ENCODE measurements around the gene LARGE1.

Gene LARGE1

GRCh38 chr22:33817512-33818127 lies 102.7 kb downstream of the LARGE1 start:
- DNase-seq (ENCODE audit: low read depth): no peak

DNA sequence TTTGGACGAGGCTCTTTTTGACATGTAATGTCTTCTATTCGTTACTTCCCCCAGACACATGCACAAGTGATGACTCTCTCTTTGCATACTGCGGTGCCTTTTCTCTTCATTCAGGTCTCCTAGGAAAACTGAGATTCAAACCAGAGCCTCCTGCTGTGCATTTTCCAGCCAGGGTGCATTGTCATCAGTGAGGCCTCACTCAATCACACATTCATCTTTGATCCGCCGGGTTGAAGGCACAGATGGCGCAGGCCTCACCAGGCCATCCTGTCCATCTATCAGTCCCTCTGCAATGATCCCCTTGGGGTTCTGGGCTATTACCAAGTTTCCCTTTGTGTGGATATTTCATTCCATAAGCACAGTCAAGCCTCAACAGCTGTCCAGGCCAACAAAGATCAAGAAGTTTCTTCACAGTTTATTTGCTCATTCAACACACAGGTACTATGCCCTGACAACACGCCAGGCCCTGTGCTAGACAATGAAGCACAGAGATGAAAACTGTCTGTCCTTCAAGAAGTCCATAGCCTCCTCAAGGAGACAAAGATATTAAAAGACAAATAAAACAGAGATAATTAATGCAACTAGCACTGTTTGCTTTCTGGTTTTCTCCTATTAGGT lies 107.8 kb downstream of the LARGE1 start:
- no peak for DNase-seq (ENCODE audit: low read depth)

- DNase-seq (ENCODE audit: low read depth): no peak
Observed at GRCh38 chr22:33811686-33812085, 108.6 kb downstream of the LARGE1 start.

DNA sequence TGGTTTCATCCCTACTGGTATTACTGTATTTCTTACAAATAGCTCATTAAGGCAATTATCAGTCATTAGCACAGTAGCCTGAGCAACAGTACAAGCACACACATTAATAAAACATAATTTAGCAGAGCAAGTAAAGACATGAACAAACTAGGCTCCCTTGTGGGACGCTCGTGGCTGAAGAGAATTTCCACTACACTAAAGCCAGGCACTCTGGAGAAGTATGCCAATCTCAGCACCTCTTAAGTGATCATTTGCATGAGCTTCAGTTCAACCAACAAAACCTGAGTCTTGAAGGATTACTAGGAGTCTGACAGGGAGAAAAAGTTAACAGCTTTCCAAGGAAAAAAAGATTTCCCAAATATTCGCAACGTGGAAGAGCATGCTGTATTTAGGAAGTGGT lies 109.1 kb downstream of the LARGE1 start:
- DNase-seq (ENCODE audit: low read depth): no peak

- no peak for DNase-seq (ENCODE audit: low read depth)
Observed at GRCh38 chr22:33807470-33807869, 112.8 kb downstream of the LARGE1 start.

GRCh38 chr22:33806191-33806590 lies 114.1 kb downstream of the LARGE1 start:
- DNase-seq (ENCODE audit: low read depth): no peak

DNA sequence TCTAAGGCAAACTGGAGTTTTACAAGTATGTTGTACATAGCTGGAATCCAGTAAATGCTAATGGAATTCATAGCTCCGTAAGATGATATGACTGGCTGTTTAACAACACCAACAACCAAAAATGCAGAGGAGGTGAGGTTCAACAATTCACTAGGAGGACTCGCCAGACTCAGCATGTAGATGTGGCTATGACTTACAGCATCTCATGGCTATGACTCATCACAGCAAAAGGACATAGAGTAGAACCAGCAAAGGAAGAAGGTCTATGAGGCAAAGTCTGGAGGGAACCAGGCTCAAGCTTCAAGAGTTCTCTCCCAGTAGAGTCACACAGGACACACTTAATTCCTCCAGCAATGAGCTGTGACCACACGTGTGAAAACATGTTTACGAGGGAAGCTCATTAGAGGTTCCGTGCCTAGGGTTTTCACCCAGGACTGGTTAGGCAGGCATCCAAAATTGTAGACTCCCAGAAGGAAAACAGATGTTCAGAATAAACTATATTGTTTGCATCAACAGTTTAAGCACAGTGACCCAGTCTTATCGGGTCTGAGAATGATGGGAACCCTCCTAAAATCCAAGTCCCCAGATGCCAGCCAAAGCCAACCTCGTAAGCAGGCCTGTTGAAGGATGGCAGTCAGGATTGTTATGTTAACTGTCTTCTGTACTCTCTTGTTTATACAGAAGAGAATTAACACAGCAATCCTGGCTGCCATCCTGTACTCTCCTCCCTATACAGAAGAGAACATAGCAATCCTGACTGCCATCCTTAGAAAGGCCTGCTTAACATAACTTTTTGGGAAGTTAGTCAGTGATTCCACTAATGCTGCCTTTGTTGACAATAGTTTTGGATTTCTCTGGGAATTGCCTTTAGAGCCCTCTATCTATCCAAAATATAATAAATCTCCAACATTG lies 116.6 kb downstream of the LARGE1 start:
- no peak for DNase-seq (ENCODE audit: low read depth)

- DNase-seq (ENCODE audit: low read depth): no peak
Observed at GRCh38 chr22:33798401-33798800, 121.9 kb downstream of the LARGE1 start.

- DNase-seq (ENCODE audit: low read depth): no peak
Observed at GRCh38 chr22:33796494-33796893, 123.8 kb downstream of the LARGE1 start.

GRCh38 chr22:33793475-33793874 lies 126.8 kb downstream of the LARGE1 start:
- no peak for DNase-seq (ENCODE audit: low read depth)

GRCh38 chr22:33792832-33793231 lies 127.4 kb downstream of the LARGE1 start:
- DNase-seq (ENCODE audit: low read depth): no peak

- no peak for DNase-seq (ENCODE audit: low read depth)
Observed at GRCh38 chr22:33789690-33790253, 130.5 kb downstream of the LARGE1 start.

DNA sequence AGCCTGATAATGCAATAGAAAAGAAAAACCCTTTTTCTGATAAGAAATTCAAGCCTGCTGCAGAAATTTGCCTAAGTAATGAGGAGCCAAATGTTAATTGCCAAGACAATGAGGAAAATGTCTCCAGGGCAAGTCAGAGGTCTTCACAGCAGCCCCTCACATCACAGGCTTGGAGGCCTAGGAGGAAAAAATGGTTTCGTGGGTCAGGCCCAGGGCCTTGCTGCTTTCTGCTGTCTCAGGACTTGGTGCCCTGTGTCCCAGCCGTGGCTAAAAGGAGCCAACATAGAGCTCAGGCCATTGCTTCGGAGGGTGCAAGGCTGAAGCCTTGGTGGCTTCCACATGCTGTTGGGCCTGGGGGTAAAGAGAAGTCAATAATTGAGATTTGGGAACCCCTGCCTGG lies 131.3 kb downstream of the LARGE1 start:
- DNase-seq (ENCODE audit: low read depth): no peak

DNA sequence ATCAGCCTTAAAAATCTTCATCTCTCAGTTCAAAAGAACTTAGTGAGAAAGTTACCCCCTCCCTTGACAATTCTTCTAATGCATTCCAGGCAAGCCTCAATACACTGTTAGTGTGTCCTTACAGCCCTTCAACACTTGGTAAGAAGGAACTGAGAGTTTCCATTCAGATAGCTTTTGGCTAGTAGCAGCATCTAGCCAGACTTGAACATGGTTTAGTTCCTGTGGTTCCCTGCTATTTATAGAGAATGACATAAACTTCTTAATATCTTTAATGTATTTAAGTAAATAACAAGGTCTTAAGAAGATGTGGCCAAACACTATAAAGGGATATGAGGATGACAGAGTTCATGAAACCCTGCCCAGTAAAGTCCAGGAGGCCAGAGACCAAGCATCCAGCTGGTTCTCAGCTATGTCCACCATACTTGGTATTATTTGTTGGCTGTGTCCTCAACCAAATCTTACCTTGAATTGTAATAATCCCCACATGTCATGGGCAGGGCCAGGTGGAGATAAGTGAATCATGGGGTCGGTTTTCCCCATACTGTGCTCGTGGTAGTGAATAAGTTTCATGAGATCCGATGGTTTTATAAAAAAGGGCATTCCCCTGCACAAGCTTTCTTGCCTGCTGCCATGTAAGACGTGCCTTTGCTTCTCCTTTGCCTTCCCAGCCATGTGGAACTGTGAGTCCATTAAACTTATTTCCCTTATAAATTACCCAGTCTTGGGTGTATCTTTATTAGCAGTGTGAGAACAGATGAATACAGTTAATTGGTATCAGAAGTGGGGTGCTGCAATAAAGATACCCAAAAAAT lies 132.4 kb downstream of the LARGE1 start:
- DNase-seq (ENCODE audit: low read depth): no peak

DNA sequence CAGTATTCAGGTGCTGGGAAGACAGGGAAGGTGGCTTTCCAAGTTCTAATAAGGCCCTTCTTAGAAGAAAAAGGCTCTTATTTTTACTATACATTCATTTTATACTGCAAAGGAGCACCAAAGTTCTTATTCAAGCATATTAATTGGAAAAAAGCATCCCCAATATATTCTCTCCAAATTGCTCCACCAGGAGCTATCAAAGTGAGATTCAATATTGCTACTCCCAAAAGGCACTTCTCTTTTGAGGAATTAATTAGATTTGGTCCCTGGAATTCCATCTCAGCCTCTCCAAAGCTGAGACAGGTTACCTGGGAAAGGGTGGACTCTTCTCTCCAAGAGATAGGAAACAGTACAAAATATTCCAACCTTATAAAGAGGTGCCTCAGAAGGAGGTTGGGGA lies 134.1 kb downstream of the LARGE1 start:
- DNase-seq (ENCODE audit: low read depth): no peak

DNA sequence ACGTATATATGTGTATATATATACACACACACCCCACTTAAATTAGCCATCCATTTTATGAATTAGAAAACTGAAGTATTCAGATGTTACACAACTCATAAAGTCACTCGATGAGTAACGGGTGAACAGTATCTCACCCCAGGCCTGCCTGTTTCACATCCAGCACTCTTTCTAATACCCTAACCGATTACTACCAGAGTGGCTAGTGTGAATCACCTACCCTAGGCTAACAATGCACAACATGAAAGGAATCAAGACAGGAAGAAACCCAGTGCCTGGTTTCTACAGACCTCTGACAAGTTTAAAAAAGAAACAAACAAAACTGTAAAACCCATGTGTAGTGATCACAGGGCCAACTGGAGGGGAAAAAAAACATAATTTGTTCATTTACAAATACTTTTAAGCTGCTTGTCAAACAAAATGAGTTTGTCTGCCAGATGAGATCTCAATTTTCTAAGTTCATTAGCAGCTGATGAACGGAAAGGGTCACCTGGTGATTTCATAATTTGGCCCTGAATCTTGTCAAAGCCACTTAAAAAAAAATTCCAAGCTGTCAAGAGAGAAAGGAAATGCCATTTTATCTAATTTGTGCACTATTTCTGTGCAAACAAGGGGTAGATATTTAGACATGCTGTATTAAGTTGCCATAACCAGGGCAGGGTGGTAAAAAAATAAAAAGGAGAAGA lies 134.8 kb downstream of the LARGE1 start:
- DNase-seq (ENCODE audit: low read depth): no peak

- DNase-seq (ENCODE audit: low read depth): no peak
Observed at GRCh38 chr22:33781411-33781810, 138.9 kb downstream of the LARGE1 start.

GRCh38 chr22:33780531-33781136 lies 139.6 kb downstream of the LARGE1 start:
- no peak for DNase-seq (ENCODE audit: low read depth)

DNA sequence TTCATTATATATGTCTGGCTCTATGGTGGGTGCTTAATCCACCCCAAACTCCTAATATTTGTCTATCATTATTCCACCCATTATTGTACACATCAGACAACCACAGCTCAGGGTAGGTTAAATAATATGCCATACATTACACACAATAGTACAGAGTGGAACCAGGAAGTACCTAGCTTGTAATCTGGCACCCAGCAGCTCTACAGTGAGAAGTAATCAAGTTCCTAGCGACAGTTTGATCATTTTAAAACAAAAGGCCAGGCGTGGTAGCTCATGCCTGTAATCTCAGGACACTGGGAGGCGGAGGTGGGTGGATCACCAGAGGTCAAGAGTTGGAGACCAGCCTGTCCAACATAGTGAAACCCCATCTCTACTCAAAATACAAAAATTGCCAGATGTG lies 141.0 kb downstream of the LARGE1 start:
- DNase-seq (ENCODE audit: low read depth): no peak

GRCh38 chr22:33776491-33776890 lies 143.8 kb downstream of the LARGE1 start:
- no peak for DNase-seq (ENCODE audit: low read depth)

DNA sequence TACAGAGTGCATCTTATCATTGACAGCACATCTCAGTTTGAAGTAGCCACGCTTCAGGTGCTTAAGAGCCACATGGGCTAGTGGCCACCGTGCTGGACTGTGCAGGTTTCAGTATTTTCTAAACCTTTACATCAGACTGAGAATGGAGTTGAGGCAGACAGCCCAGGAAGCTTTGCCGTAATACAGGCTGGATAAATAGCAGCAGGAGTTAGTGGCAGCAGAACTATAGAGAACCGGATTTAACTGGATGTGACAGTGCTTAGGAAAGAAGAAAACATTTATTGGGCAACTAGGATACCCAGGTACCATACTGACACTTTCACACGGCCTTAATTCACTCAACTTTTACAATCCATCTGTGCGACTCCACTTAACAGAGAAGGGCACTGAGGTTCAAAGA lies 145.5 kb downstream of the LARGE1 start:
- DNase-seq (ENCODE audit: low read depth): no peak
